Cardiac muscle cell (in vitro differentiated cells and primary cell): ENCODE measurements around the gene CDKN2C. TPM values are rescaled to one million over a fixed set of nuclear protein-coding genes. Genes with fewer than 3 reads are reported as not detected.

Experiments used
- DNase-seq, 2 donors: peaks; one replicate each; pipeline versions ENCODE4 v3.0.0 to v3.0.0-alpha.2; 2010 to 2017; ENCODE audit warnings: low read depth in 1 of 2, low spot score in 1 of 2
- H3K27ac ChIP-seq: fragments of 200-600 bp; sonication (generic); 2 replicates; pipeline ENCODE4 v1.5.1; 2016
- H3K27me3 ChIP-seq: fragments of 200-600 bp; sonication (generic); 2 replicates; pipeline ENCODE4 v1.6.0; 2016; ENCODE audit warnings: control low read depth
- H3K36me3 ChIP-seq: fragments of 200-600 bp; sonication (generic); 2 replicates; pipeline ENCODE4 v1.5.1; 2016; ENCODE audit warnings: control low read depth
- H3K4me1 ChIP-seq: fragments of 200-600 bp; sonication (generic); 2 replicates; pipeline ENCODE4 v1.8.1; 2017; ENCODE audit warnings: low read depth, mild to moderate bottlenecking, mixed run types
- H3K4me3 ChIP-seq: fragments of 200-600 bp; sonication (generic); 2 replicates; pipeline ENCODE4 v1.5.1; 2016; ENCODE audit warnings: mild to moderate bottlenecking
- H3K9me3 ChIP-seq: fragments of 200-600 bp; sonication (generic); 2 replicates; pipeline ENCODE4 v1.5.1; 2017; ENCODE audit warnings: low read depth, mild to moderate bottlenecking, control low read depth
- CTCF ChIP-seq: IDR thresholded peaks from 2 replicates; pipeline ENCODE4 v1.5.1; 2012; ENCODE audit warnings: low read depth, mild to moderate bottlenecking, low read length
- polyA plus RNA-seq: library from polyadenylated mRNA; unstranded; fragments of >200 nt; fragmentation: Nextera tagmentation; extraction: Ambion mirVana; gene quantifications from 2 replicates; pipeline ENCODE4 v1.2.1, GENCODE V29; 2016
- total RNA-seq: library from RNA; depleted of rRNA; stranded (reverse); fragments of >200 nt; gene quantifications from 2 replicates; pipeline ENCODE4 v1.2.3, GENCODE V29; 2016

CDKN2C gene
- total and polyA plus RNA-seq, 2 experiments from 2014 or later = 0.54 to 5.5 TPM

GRCh38 chr1:50978852-50979781, 9.1 kb downstream of the CDKN2C start:
- no peak for TF ChIP-seq CTCF
- no peak for DNase-seq
- Histone ChIP-seq H3K27ac (no peak overlapping the region), H3K27me3 (peaks cover 100% of the 10 kb centered on the region), H3K36me3 (no peaks in the 10 kb centered on the region), H3K4me1 (no peaks in the 10 kb centered on the region), H3K9me3 (no peaks in the 10 kb centered on the region), H3K4me3 (no peak overlapping the region)

GRCh38 chr1:50979937-50980336, 9.9 kb downstream of the CDKN2C start:
- no peaks in the 10 kb centered on the region for H3K4me1 ChIP-seq
- no peaks in the 10 kb centered on the region for H3K9me3 ChIP-seq
- no peak for DNase-seq
- H3K4me3 ChIP-seq = no peak overlapping the region
- no peak overlapping the region for H3K27ac ChIP-seq
- TF ChIP-seq CTCF = no peak
- H3K27me3 ChIP-seq = peaks cover 100% of the 10 kb centered on the region
- H3K36me3 ChIP-seq = no peaks in the 10 kb centered on the region

- no peaks in the 10 kb centered on the region for H3K9me3 ChIP-seq
- TF ChIP-seq CTCF = no peak
- no peak overlapping the region for H3K27ac ChIP-seq
- no peaks in the 10 kb centered on the region for H3K4me1 ChIP-seq
- no peaks in the 10 kb centered on the region for H3K36me3 ChIP-seq
- DNase-seq = no peak
- no peak overlapping the region for H3K4me3 ChIP-seq
- peaks cover 100% of the 10 kb centered on the region for H3K27me3 ChIP-seq
Measured at GRCh38 chr1:50980505-50980904, 10.5 kb downstream of the CDKN2C start.

GRCh38 chr1:50981741-50982140, 11.7 kb downstream of the CDKN2C start:
- H3K36me3 ChIP-seq = no peaks in the 10 kb centered on the region
- H3K4me1 ChIP-seq = no peaks in the 10 kb centered on the region
- no peak for TF ChIP-seq CTCF
- peaks cover 100% of the 10 kb centered on the region for H3K27me3 ChIP-seq
- no peaks in the 10 kb centered on the region for H3K9me3 ChIP-seq
- H3K27ac ChIP-seq = no peak overlapping the region
- H3K4me3 ChIP-seq = no peak overlapping the region
- no peak for DNase-seq

- peaks cover 92% of the 10 kb centered on the region for H3K27me3 ChIP-seq
Measured at GRCh38 chr1:50982611-50983010, 12.6 kb downstream of the CDKN2C start.

More at GRCh38 chr1:50982611-50983010, 12.6 kb downstream of the CDKN2C start:
- no peak for TF ChIP-seq CTCF
- Histone ChIP-seq H3K4me1 (no peaks in the 10 kb centered on the region), H3K36me3 (no peaks in the 10 kb centered on the region), H3K27ac (no peak overlapping the region), H3K9me3 (no peaks in the 10 kb centered on the region), H3K4me3 (no peak overlapping the region)
- no peak for DNase-seq
